ENCODE data around the gene SLC26A9.
A peak's percentile ranks its signal among the peaks of the same experiment; 100 is the strongest.

SLC26A9 gene

DNA sequence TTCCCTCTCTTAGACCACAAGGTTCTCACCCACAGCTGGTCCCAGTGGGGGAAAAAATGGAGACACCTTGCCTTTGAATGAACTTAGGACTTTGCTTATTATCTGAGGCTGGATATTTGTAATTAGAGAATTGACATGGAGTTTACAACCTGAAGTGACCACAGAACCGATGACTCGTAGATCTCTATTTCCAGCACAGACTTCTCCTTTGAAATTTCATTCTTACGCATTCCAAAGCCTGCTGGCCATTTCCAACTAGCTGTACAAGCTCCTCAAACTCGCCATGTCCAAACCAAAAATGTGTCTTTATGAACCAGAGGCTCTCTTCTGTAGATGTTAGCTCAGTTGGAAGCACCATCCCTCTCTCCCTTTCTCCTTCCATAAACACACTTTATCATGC is 48.0 kb upstream of the SLC26A9 start:
- no peak overlapping the region for H3K27ac ChIP-seq (ENCODE audit: extremely low read depth, low read depth, low read length)
- ChIA-PET CTCF (interaction anchor here (0.7 to 2.0 kb wide), 4 partner anchors 14 to 499 kb away, joined by 3 to 10 read pairs (median 4); no protein-coding TSS in a partner anchor), POLR2A (no interaction called here)
- no peak overlapping the region for H3K4me3 ChIP-seq (ENCODE audit: low read depth, low read length)
- no peaks in the 10 kb centered on the region for H3K36me3 ChIP-seq (ENCODE audit: control insufficient read depth in 2 of 2, insufficient read depth in 1 of 2, low read length in 2 of 2)
- TF ChIP-seq, protein P1, sequence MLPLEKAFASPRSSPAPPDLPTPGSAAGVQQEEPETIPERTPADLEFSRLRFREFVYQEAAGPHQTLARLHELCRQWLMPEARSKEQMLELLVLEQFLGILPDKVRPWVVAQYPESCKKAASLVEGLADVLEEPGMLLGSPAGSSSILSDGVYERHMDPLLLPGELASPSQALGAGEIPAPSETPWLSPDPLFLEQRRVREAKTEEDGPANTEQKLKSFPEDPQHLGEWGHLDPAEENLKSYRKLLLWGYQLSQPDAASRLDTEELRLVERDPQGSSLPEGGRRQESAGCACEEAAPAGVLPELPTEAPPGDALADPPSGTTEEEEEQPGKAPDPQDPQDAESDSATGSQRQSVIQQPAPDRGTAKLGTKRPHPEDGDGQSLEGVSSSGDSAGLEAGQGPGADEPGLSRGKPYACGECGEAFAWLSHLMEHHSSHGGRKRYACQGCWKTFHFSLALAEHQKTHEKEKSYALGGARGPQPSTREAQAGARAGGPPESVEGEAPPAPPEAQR (tag by site-specific recombination; IDR thresholded peaks at IDR 0.05): no peak
- no peak for TF ChIP-seq GLI2 (tag by site-specific recombination; IDR thresholded peaks at IDR 0.05; ENCODE audit: borderline replicate concordance, low read depth)
- no peaks in the 10 kb centered on the region for H3K4me1 ChIP-seq (ENCODE audit: control insufficient read depth, insufficient read depth, low read length)
- H3K9me3 ChIP-seq (ENCODE audit: control insufficient read depth, insufficient read depth, low read depth, low read length): no peaks in the 10 kb centered on the region

DNA sequence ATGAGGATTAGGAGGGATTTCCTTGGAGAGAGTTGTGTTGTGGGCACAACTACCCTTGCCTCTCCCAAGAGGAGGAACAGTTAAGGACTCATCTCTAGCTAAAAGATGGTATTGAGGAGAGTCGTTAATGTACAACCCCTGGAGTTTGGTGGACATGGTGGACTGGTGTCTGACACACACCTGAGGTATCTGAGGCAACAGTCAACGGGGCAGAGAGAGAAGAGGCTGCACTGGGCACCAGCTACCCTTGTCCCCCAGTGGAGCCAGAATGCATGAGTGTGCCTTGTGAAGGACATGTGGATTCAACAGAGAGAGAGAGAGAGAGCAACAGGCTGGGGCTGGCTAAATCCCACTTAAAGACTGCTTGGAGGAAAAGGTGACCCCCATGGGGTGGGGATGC is 47.0 kb upstream of the SLC26A9 start:
- Histone ChIP-seq H3K4me3 (ENCODE audit: low read depth, low read length) (no peak overlapping the region), H3K27ac (ENCODE audit: extremely low read depth, low read depth, low read length) (no peak overlapping the region), H3K36me3 (ENCODE audit: control insufficient read depth in 2 of 2, insufficient read depth in 1 of 2, low read length in 2 of 2) (no peaks in the 10 kb centered on the region), H3K9me3 (ENCODE audit: control insufficient read depth, insufficient read depth, low read depth, low read length) (no peaks in the 10 kb centered on the region), H3K4me1 (ENCODE audit: control insufficient read depth, insufficient read depth, low read length) (no peaks in the 10 kb centered on the region)
- TF ChIP-seq, protein P2, sequence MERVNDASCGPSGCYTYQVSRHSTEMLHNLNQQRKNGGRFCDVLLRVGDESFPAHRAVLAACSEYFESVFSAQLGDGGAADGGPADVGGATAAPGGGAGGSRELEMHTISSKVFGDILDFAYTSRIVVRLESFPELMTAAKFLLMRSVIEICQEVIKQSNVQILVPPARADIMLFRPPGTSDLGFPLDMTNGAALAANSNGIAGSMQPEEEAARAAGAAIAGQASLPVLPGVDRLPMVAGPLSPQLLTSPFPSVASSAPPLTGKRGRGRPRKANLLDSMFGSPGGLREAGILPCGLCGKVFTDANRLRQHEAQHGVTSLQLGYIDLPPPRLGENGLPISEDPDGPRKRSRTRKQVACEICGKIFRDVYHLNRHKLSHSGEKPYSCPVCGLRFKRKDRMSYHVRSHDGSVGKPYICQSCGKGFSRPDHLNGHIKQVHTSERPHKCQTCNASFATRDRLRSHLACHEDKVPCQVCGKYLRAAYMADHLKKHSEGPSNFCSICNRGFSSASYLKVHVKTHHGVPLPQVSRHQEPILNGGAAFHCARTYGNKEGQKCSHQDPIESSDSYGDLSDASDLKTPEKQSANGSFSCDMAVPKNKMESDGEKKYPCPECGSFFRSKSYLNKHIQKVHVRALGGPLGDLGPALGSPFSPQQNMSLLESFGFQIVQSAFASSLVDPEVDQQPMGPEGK (tag by site-specific recombination; IDR thresholded peaks at IDR 0.05): no peak
- TF ChIP-seq SCRT2 (tag by site-specific recombination; IDR thresholded peaks at IDR 0.05): peak; percentile 70
- CTCF ChIA-PET: interaction anchor here (1.0 to 1.2 kb wide), 3 partner anchors 8 to 116 kb away, joined by 3 to 8 read pairs (median 3); no protein-coding TSS in a partner anchor
- POLR2A ChIA-PET: no interaction called here

DNA sequence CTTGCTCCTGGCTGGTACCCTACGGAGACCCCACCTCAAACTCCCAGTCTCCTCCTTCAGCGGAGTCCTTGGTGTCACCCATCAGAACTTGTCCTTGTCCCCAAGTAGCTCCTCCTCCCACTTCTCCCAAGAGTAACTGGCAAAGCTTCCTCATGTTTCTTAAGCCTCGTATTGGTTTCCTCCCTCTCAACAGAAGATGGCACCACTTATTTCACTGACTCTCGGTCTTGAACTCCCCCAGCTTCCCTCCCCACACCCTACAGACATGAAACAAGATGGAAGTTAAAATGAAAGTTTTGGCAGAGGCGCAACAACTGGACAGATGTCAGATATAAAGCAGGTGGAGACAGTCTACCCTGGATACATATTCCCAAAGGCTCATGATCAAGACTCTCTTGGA is 46.5 kb upstream of the SLC26A9 start:
- POLR2A ChIA-PET: no interaction called here
- no peak for TF ChIP-seq HOXA7 (CRISPR knock-in tag; IDR thresholded peaks at IDR 0.05; ENCODE audit: borderline replicate concordance)
- no peak for TF ChIP-seq ZBTB20 (tag by site-specific recombination; IDR thresholded peaks at IDR 0.05)
- TF ChIP-seq ZNF350 (tag by site-specific recombination; IDR thresholded peaks at IDR 0.05): no peak
- TF ChIP-seq, protein P1 (tag by site-specific recombination; IDR thresholded peaks at IDR 0.05): no peak
- no peak for TF ChIP-seq ZNF600 (tag by site-specific recombination; IDR thresholded peaks at IDR 0.05)
- TF ChIP-seq, protein P3, sequence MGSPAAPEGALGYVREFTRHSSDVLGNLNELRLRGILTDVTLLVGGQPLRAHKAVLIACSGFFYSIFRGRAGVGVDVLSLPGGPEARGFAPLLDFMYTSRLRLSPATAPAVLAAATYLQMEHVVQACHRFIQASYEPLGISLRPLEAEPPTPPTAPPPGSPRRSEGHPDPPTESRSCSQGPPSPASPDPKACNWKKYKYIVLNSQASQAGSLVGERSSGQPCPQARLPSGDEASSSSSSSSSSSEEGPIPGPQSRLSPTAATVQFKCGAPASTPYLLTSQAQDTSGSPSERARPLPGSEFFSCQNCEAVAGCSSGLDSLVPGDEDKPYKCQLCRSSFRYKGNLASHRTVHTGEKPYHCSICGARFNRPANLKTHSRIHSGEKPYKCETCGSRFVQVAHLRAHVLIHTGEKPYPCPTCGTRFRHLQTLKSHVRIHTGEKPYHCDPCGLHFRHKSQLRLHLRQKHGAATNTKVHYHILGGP (tag by site-specific recombination; IDR thresholded peaks at IDR 0.05): no peak
- TF ChIP-seq ZNF23 (tag by site-specific recombination; IDR thresholded peaks at IDR 0.05; ENCODE audit: borderline replicate concordance): no peak
- TF ChIP-seq, protein P4, sequence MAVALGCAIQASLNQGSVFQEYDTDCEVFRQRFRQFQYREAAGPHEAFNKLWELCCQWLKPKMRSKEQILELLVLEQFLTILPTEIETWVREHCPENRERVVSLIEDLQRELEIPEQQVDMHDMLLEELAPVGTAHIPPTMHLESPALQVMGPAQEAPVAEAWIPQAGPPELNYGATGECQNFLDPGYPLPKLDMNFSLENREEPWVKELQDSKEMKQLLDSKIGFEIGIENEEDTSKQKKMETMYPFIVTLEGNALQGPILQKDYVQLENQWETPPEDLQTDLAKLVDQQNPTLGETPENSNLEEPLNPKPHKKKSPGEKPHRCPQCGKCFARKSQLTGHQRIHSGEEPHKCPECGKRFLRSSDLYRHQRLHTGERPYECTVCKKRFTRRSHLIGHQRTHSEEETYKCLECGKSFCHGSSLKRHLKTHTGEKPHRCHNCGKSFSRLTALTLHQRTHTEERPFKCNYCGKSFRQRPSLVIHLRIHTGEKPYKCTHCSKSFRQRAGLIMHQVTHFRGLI (tag by site-specific recombination; IDR thresholded peaks at IDR 0.05): no peak
- TF ChIP-seq, protein P5, sequence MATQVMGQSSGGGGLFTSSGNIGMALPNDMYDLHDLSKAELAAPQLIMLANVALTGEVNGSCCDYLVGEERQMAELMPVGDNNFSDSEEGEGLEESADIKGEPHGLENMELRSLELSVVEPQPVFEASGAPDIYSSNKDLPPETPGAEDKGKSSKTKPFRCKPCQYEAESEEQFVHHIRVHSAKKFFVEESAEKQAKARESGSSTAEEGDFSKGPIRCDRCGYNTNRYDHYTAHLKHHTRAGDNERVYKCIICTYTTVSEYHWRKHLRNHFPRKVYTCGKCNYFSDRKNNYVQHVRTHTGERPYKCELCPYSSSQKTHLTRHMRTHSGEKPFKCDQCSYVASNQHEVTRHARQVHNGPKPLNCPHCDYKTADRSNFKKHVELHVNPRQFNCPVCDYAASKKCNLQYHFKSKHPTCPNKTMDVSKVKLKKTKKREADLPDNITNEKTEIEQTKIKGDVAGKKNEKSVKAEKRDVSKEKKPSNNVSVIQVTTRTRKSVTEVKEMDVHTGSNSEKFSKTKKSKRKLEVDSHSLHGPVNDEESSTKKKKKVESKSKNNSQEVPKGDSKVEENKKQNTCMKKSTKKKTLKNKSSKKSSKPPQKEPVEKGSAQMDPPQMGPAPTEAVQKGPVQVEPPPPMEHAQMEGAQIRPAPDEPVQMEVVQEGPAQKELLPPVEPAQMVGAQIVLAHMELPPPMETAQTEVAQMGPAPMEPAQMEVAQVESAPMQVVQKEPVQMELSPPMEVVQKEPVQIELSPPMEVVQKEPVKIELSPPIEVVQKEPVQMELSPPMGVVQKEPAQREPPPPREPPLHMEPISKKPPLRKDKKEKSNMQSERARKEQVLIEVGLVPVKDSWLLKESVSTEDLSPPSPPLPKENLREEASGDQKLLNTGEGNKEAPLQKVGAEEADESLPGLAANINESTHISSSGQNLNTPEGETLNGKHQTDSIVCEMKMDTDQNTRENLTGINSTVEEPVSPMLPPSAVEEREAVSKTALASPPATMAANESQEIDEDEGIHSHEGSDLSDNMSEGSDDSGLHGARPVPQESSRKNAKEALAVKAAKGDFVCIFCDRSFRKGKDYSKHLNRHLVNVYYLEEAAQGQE (tag by site-specific recombination; IDR thresholded peaks at IDR 0.05): no peak
- TF ChIP-seq ZNF19 (tag by site-specific recombination; IDR thresholded peaks at IDR 0.05; ENCODE audit: low read depth): no peak

More for the DNA sequence above, 46.5 kb upstream of the SLC26A9 start:
- no peak overlapping the region for H3K27ac ChIP-seq (ENCODE audit: extremely low read depth, low read depth, low read length)
- CTCF ChIA-PET: interaction anchor here (1.0 to 1.2 kb wide), 3 partner anchors 9 to 117 kb away, joined by 3 to 8 read pairs (median 3); no protein-coding TSS in a partner anchor
- H3K36me3 ChIP-seq (ENCODE audit: control insufficient read depth in 2 of 2, insufficient read depth in 1 of 2, low read length in 2 of 2): no peaks in the 10 kb centered on the region
- no peaks in the 10 kb centered on the region for H3K4me1 ChIP-seq (ENCODE audit: control insufficient read depth, insufficient read depth, low read length)
- H3K4me3 ChIP-seq (ENCODE audit: low read depth, low read length): no peak overlapping the region
- no peaks in the 10 kb centered on the region for H3K9me3 ChIP-seq (ENCODE audit: control insufficient read depth, insufficient read depth, low read depth, low read length)
